HG02884 (cell line): Measurements from ENCODE around the gene RRP9.

Experiments
- ATAC-seq: cut with Tn5 transposase; IDR thresholded peaks from one replicate; pipeline ENCODE4 v1.9.1; 2021; ENCODE audit warnings: mild to moderate bottlenecking, moderate library complexity; ENCODE audit not compliant: unreplicated experiment

Gene RRP9

DNA sequence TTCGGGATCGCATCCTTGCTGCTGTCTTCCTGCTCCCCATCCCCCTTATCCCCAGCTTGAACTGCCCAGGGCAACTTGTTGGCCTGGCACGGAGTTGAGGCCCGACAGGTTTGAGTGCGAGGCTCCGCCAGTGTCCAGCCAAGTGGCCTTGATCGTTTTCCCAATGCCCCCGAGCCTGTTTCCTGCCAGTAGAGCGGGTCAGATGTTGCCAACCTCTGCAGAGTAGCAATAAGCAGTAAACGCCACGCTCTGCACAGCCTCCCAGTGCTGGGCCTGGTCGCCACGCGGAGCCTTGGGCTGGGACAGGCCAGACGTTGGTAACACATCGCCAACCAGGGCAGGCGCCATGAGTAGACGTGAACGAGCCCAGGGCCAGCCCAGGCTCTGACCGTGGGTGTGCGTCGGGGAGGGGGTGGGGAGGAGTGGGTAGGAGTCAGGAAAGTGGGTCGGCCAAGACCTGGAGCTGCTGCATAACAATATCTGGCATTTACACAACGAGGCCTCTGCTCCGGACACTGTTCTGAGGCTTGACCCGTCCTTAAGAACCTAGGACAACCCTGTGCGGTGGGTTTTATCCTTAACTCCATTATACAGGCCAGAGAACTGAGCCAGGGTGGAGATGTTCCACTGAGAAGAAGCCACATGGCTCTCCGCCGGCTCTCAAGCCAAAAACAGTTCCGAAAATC is 32.7 kb upstream of the RRP9 start:
- peak; percentile 4 for ATAC-seq

GRCh38 chr3:51971350-51971749 is 29.6 kb upstream of the RRP9 start:
- ATAC-seq: no peak

GRCh38 chr3:51970606-51971300 is 29.0 kb upstream of the RRP9 start:
- ATAC-seq: no peak

DNA sequence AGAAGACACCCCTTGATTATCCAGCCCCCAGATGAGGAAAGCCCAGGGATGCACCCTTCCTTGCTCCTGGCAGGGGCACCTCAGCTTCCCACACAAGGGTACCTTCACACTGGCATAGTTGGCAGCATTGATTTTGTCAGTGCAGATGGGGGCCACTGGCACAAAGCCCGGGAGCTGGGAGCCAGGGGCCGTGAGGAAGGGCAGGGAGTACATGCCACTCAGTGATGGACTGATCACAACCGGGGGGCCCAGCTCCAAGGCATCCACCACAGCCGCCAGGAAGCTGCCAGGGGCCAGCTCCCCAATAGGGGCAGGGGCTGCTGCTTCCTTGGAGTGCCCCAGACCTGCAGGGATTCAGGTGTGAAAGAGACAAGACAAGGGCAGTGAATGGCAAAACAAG is 28.1 kb upstream of the RRP9 start:
- ATAC-seq: no peak

DNA sequence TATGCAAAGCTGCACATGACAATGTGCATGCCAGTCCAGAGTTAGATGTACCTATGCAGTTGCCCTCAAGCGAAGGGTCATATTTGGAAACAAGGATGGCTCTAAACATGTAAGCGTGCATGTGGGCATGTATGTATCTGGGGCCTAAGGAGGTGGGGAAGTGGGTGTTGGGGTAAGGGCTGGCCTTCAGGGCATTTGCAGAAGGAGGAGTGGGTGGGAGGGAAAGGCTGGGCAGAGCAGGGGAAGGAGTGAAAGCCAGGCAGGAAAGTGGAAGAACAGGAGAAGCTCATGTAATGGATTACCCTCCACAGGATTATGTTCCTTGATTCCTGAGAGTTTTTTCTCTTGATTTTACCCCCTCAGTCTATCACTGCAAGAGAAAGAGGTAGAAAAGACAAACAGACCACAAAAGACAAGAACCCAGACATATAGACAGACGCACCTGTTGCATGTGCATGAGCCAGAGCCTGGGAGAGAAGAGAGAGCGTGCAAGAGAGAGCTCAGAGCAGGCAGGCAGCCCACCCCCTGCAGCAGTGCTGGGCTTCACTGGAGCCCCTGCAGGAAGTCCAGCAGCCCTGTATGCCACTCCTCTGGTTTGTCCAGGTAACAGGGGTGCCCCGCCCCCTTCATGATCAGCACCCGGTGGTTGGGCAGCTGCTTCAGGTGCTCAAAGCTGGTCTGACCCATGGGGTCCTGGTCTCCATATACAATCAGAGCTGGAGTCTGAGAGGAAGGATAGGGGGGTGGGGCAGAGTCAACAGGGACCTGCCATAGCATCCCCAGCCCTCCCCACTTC is 27.4 kb upstream of the RRP9 start:
- no peak for ATAC-seq

DNA sequence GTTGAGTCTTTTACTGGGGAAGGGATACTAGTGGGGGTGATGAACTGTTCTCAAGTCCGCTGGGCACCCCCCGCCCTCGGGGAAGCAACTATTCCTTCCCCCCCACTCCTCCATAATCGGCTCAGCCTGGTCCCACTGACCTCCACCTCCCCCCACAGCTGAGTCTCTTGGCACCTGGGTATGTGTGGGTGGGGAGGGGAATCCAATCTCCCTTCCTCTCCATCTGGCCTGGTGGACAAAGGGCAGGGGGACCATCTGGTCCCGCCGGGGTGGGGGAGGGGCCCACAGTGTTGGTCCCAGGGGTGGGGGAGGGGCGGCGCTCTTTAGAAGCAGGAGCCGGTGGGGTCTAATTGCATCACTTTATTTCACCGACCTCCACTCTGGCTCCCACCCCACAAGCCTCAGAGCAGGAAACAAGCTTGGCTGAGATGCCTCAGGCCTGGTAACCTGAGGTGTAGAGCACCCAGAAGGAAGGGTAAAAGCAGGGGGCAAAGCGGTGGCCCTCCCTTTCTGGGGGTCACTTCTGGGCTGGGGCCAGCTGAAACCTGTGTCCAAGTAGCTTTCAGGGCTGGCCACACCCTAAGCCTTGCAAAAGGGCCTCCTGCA is 26.6 kb upstream of the RRP9 start:
- no peak for ATAC-seq

GRCh38 chr3:51967384-51968169 is 25.9 kb upstream of the RRP9 start, which contains the start of gene PCBP4:
PCBP4 (minus strand) TSS chr3:51967454; CDS start chr3:51961240, 6,214 bp downstream.
- ATAC-seq: peak; percentile 53

DNA sequence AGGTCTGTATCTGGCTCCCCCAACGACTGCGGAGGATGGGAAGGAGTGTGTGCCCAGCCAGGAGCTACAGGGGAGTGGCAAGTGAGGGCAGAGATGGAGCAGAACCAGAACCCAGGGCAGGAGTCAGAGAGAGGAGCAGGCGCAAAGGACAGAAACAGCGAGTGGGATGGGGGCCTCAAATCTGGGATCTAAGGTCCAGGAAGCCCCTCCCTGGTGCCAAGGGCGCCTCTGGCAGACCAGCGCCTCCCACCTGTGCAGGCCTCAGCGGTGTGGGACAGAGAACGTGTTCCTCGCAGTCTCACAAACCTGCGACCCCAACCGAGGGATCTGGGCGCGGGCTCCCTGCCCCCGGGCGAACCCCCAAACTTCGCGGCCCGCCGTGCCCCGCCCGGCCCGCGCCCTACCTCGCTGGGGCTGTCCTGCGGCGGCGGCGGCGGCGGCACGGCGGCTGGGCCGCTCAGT is 25.2 kb upstream of the RRP9 start:
- no peak for ATAC-seq

DNA sequence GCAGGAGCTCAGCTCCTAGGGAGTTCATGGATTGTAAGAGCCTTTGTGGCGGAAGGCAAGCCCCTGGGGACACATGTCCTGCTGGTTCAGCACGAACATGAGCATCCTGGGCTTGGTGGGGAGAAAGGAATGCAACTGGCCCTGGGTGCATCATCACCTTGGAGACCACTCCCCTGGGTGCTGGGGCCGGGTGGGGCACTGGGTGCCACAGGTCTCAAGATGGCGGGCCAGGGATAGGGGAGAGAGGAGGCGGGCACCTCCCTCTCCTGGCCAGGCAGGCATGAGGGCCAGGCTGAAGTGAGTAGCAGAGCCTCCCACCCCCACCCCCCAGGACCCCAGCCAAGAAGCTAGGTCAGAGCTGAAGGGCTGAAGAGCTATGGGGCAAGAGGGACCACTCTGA is 24.8 kb upstream of the RRP9 start:
- no peak for ATAC-seq

- no peak for ATAC-seq
Measured at GRCh38 chr3:51966016-51966415, 24.3 kb upstream of the RRP9 start.

- no peak for ATAC-seq
Measured at GRCh38 chr3:51964521-51964920, 22.8 kb upstream of the RRP9 start.

DNA sequence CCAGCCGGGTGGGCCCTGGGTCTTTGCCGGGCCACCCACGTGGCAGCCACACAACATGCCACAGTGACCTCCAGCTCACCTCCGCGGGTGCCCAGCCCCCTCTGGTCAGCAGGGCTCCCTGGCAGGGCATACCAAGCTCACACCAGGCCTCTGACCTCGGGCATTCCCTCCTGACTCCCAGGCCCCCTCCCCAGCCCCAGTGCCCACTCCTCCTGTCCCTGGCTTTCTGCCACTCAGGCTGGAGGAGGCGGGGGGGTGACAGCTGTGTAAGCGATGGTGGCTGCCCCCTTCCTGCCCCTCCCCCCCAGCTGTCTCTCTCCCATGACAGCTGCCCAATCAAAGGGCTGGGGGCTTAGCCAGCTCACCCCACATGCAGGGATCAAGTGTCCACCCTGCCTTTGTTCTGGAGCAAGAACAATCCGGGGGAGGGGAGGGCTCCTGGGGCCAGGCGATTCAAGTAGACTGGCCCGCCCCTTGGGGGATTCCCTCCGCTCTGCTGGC is 22.3 kb upstream of the RRP9 start:
- no peak for ATAC-seq

GRCh38 chr3:51962854-51963530 is 21.3 kb upstream of the RRP9 start:
- no peak for ATAC-seq

- ATAC-seq: no peak
Measured at GRCh38 chr3:51961602-51962569, 20.2 kb upstream of the RRP9 start.

DNA sequence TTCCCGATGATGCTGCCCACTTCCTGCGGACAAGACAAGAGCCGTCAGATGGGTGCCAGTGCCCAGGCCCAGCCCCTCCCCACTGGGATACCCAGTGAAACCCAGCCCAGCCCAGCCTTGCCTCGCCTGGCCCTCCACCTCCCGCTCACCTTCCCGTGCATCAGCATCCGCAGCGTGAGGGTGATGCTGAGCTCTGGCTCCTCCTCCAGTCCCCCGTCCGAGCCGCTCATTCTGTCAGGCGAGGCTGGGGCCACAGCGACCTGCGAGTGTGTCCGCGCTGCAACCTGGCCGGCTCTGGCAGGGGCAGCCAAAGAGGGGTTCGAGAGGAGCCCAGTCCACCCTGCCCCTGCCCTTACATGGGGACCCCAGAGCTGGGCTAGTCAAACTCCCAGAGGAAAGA is 19.3 kb upstream of the RRP9 start:
- ATAC-seq: no peak

DNA sequence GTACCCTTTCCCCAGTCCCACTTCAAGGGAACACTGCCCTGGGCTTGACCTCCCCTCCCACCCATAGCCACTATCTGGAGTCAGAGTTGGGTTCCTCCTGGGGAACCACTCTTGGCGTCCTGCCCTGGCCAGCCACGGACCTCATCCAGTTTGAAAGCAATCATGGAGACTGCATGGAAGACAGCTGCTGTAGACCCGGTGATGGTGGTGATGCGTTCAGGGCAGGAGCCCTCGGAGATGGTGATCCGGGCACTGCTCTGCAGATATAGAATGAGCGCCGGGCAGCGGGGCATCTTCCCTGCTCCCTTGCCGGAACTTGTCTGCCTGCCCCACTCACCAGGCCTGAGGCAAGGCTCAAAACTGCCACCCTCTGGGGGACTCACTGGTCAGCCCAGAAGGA is 18.7 kb upstream of the RRP9 start:
- ATAC-seq: no peak

- ATAC-seq: no peak
Measured at GRCh38 chr3:51959651-51960050, 17.9 kb upstream of the RRP9 start.
